ENCODE measurements around the gene GDPD5. TPM values are rescaled to one million over a fixed set of nuclear protein-coding genes. Genes with fewer than 3 reads are reported as not detected.

GDPD5 gene
- total and polyA plus RNA-seq, 4 donors, result 6.2 to 24.7 (median 12.0) TPM

- Histone ChIP-seq H3K27me3 (ENCODE audit: control insufficient read depth in 3 of 3, insufficient read depth in 3 of 3, low read length in 2 of 3) (no peaks in the 10 kb centered on the region), H3K9me3 (ENCODE audit: control insufficient read depth in 4 of 4, insufficient read depth in 3 of 4, low read length in 3 of 4) (no peaks in the 10 kb centered on the region), H3K27ac (ENCODE audit: low read depth in 1 of 2, low read length in 1 of 2) (no peak overlapping the region), H3K36me3 (ENCODE audit: control insufficient read depth in 4 of 4, insufficient read depth in 4 of 4, low read length in 4 of 4) (no peaks in the 10 kb centered on the region), H3K4me1 (ENCODE audit: control insufficient read depth in 5 of 5, insufficient read depth in 5 of 5, low read length in 5 of 5) (peaks cover 0 to 21% (median 0%) of the 10 kb centered on the region in 5 donors), H3K4me3 (no peak overlapping the region), H3K9ac (ENCODE audit: insufficient read depth in 1 of 2, low read length in 2 of 2) (no peak overlapping the region)
- ATAC-seq (ENCODE audit: insufficient read depth, low FRiP score) (no peak), DNase-seq (no peak)
- no peak for TF ChIP-seq CTCF (IDR thresholded peaks at IDR 0.05; ENCODE audit: control extremely low read depth, extremely low read depth)
- 87 to 89% methylated on average over 4 of the region's 4 CpGs for WGBS, 2 donors
Measured at GRCh38 chr11:75479597-75480145, 46.1 kb downstream of the GDPD5 start.

- H3K9me3 ChIP-seq (ENCODE audit: control insufficient read depth in 4 of 4, insufficient read depth in 3 of 4, low read length in 3 of 4), result no peaks in the 10 kb centered on the region
- 79 to 89% methylated on average over 5 of the region's 5 CpGs for WGBS, 2 donors
- DNase-seq, result peak in 2 of 3 donors; percentile 30 to 62
- no peak overlapping the region for H3K4me3 ChIP-seq
- H3K4me1 ChIP-seq (ENCODE audit: control insufficient read depth in 5 of 5, insufficient read depth in 5 of 5, low read length in 5 of 5), result peaks cover 0 to 24% (median 0%) of the 10 kb centered on the region in 5 donors
- H3K36me3 ChIP-seq (ENCODE audit: control insufficient read depth in 4 of 4, insufficient read depth in 4 of 4, low read length in 4 of 4), result no peaks in the 10 kb centered on the region
- no peak for ATAC-seq (ENCODE audit: insufficient read depth, low FRiP score)
- no peak overlapping the region for H3K9ac ChIP-seq (ENCODE audit: insufficient read depth in 1 of 2, low read length in 2 of 2)
- no peak for TF ChIP-seq CTCF (IDR thresholded peaks at IDR 0.05; ENCODE audit: control extremely low read depth, extremely low read depth)
- no peaks in the 10 kb centered on the region for H3K27me3 ChIP-seq (ENCODE audit: control insufficient read depth in 3 of 3, insufficient read depth in 3 of 3, low read length in 2 of 3)
- no peak overlapping the region for H3K27ac ChIP-seq (ENCODE audit: low read depth in 1 of 2, low read length in 1 of 2)
Measured at GRCh38 chr11:75478783-75479596, 46.8 kb downstream of the GDPD5 start.

GRCh38 chr11:75477614-75477935 is 48.2 kb downstream of the GDPD5 start:
- Histone ChIP-seq H3K27me3 (ENCODE audit: control insufficient read depth in 3 of 3, insufficient read depth in 3 of 3, low read length in 2 of 3) (no peaks in the 10 kb centered on the region), H3K4me3 (no peak overlapping the region), H3K4me1 (ENCODE audit: control insufficient read depth in 5 of 5, insufficient read depth in 5 of 5, low read length in 5 of 5) (peaks cover 0 to 19% (median 0%) of the 10 kb centered on the region in 5 donors), H3K9ac (ENCODE audit: insufficient read depth in 1 of 2, low read length in 2 of 2) (no peak overlapping the region), H3K36me3 (ENCODE audit: control insufficient read depth in 4 of 4, insufficient read depth in 4 of 4, low read length in 4 of 4) (no peaks in the 10 kb centered on the region), H3K9me3 (ENCODE audit: control insufficient read depth in 4 of 4, insufficient read depth in 3 of 4, low read length in 3 of 4) (no peaks in the 10 kb centered on the region), H3K27ac (ENCODE audit: low read depth in 1 of 2, low read length in 1 of 2) (peak overlapping the region in 1 of 2 donors; percentile 40)
- ATAC-seq (ENCODE audit: insufficient read depth, low FRiP score) (no peak), DNase-seq (no peak)
- 82 to 89% methylated on average over 12 of the region's 12 CpGs for WGBS, 2 donors
- no peak for TF ChIP-seq CTCF (IDR thresholded peaks at IDR 0.05; ENCODE audit: control extremely low read depth, extremely low read depth)
